Measurements from ENCODE around the gene ESYT3.

ESYT3 gene

GRCh38 chr3:138463724-138464490 lies 29.5 kb downstream of the ESYT3 start:
- DNase-seq (ENCODE audit: extremely low read depth, low read depth) = no peak
- TF ChIP-seq, protein P1, sequence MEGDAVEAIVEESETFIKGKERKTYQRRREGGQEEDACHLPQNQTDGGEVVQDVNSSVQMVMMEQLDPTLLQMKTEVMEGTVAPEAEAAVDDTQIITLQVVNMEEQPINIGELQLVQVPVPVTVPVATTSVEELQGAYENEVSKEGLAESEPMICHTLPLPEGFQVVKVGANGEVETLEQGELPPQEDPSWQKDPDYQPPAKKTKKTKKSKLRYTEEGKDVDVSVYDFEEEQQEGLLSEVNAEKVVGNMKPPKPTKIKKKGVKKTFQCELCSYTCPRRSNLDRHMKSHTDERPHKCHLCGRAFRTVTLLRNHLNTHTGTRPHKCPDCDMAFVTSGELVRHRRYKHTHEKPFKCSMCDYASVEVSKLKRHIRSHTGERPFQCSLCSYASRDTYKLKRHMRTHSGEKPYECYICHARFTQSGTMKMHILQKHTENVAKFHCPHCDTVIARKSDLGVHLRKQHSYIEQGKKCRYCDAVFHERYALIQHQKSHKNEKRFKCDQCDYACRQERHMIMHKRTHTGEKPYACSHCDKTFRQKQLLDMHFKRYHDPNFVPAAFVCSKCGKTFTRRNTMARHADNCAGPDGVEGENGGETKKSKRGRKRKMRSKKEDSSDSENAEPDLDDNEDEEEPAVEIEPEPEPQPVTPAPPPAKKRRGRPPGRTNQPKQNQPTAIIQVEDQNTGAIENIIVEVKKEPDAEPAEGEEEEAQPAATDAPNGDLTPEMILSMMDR (IDR thresholded peaks at IDR 0.05; ENCODE audit: low read depth, low read length) = no peak

- DNase-seq (ENCODE audit: extremely low read depth, low read depth) = no peak
- TF ChIP-seq, protein P1 (IDR thresholded peaks at IDR 0.05; ENCODE audit: low read depth, low read length) = no peak
Observed at GRCh38 chr3:138464491-138464860, 30.1 kb downstream of the ESYT3 start.

- no peak for DNase-seq (ENCODE audit: extremely low read depth, low read depth)
- TF ChIP-seq, protein P1 (IDR thresholded peaks at IDR 0.05; ENCODE audit: low read depth, low read length) = no peak
Observed at GRCh38 chr3:138465451-138465850, 31.0 kb downstream of the ESYT3 start.

DNA sequence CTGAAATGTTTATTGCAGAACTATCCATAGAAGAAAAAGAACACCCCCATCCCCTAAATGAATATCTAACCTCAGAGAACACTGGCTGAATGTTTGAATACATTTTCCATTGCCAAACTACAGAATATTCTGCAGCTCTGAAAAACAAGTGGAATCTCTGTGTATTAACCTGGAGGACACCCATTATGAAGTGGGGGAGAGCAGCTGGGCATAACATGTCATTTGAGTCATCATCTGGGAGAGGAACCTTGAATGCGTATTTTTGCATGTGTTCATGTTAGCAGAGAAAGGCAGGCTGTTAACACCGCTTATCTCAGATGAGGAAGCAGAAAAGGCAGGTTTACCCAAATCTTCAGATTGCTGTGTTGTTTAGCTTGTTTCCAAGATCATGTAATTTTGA lies 31.5 kb downstream of the ESYT3 start:
- TF ChIP-seq, protein P1 (IDR thresholded peaks at IDR 0.05; ENCODE audit: low read depth, low read length) = no peak
- DNase-seq (ENCODE audit: extremely low read depth, low read depth) = no peak

GRCh38 chr3:138467931-138468330 lies 33.5 kb downstream of the ESYT3 start:
- no peak for DNase-seq (ENCODE audit: extremely low read depth, low read depth)
- TF ChIP-seq, protein P1 (IDR thresholded peaks at IDR 0.05; ENCODE audit: low read depth, low read length) = no peak

- TF ChIP-seq, protein P1 (IDR thresholded peaks at IDR 0.05; ENCODE audit: low read depth, low read length) = no peak
- DNase-seq (ENCODE audit: extremely low read depth, low read depth) = no peak
Observed at GRCh38 chr3:138468451-138468850, 34.0 kb downstream of the ESYT3 start.

GRCh38 chr3:138468886-138469285 lies 34.5 kb downstream of the ESYT3 start:
- TF ChIP-seq, protein P1 (IDR thresholded peaks at IDR 0.05; ENCODE audit: low read depth, low read length) = no peak

More at GRCh38 chr3:138468886-138469285, 34.5 kb downstream of the ESYT3 start:
- DNase-seq (ENCODE audit: extremely low read depth, low read depth) = no peak
